HCT116 (cell line): ENCODE data around the gene IGSF6. TPM values are rescaled to one million over a fixed set of nuclear protein-coding genes. Genes with fewer than 3 reads are reported as not detected.

Experiments
- ATAC-seq: fragments of 200-7000 bp; cut with Tn5 transposase; 2 replicates; pipeline ENCODE4 v1.9.1; 2020; ENCODE audit warnings: mild to moderate bottlenecking, moderate library complexity
- BruUV-seq: library from RNA; stranded (reverse); fragments of 400-500 nt; replicated peaks from 2 replicates; lab custom pipeline; 2021; lab: Mats Ljungman, UMichigan
- CTCF ChIA-PET: fragments of 300-600 bp; sonication (Branson Sonifier 250); formaldehyde crosslinking; loops from one replicate; lab custom pipeline; 2021; ENCODE audit warnings: antibody characterized with exemption; lab: Charles Lee
- POLR2A ChIA-PET: fragments of 300-600, 350-600 bp; sonication (Branson Sonifier 250); formaldehyde crosslinking; loops from one replicate; lab custom pipeline; 2021; ENCODE audit warnings: antibody characterized with exemption; lab: Charles Lee
- RAD21 ChIA-PET, 2 experiments: fragments of 300-600 bp; sonication (Branson Sonifier 250); formaldehyde crosslinking; loops; one replicate each; lab custom pipeline; 2023; ENCODE audit warnings: low total read pairs in 2 of 2; ENCODE audit not compliant: uncharacterized antibody in 2 of 2, unreplicated experiment in 2 of 2, low non-redundant PET in 1 of 2; lab: Charles Lee
- DNase-seq: peaks from one replicate; pipeline ENCODE4 v3.0.0-alpha.2; 2010; ENCODE audit warnings: low read depth, low spot score
- H2AFZ ChIP-seq: fragments of 200-600 bp; shearing (Covaris generic), sonication (generic); 2 replicates; pipeline ENCODE4 v1.6.1; 2017; ENCODE audit warnings: low read depth, mixed run types, mixed read lengths, antibody characterized with exemption, low read length; ENCODE audit not compliant: poor library complexity, severe bottlenecking
- H3K27ac ChIP-seq: 2 replicates; pipeline ENCODE4 v1.5.1; 2012; ENCODE audit warnings: low read depth, low read length
- H3K27me3 ChIP-seq: fragments of 200-600 bp; sonication (generic); 2 replicates; pipeline ENCODE4 v1.6.1; 2016; ENCODE audit warnings: mixed run types, low read length, mixed read lengths; ENCODE audit not compliant: insufficient read depth
- H3K36me3 ChIP-seq, 2 experiments: fragments of 200-500 bp in 1 of 2; fragments of 200-600 bp in 1 of 2; sonication (Bioruptor generic) in 1 of 2; sonication (generic) in 1 of 2; 2 replicates each; pipeline versions ENCODE4 v1.5.1 to v1.6.1; 2014 to 2016; ENCODE audit warnings: low read length in 2 of 2, inconsistent platforms in 1 of 2, mixed read lengths in 1 of 2, mixed run types in 1 of 2; ENCODE audit not compliant: insufficient read depth in 2 of 2, control insufficient read depth in 1 of 2
- H3K4me1 ChIP-seq, 2 experiments: fragments of 200-600 bp in 1 of 2; sonication (generic) in 1 of 2; 2 replicates each; pipeline versions ENCODE4 v1.5.1 to v1.6.1; 2012 to 2017; ENCODE audit warnings: low read length in 2 of 2, inconsistent platforms in 1 of 2, mild to moderate bottlenecking in 1 of 2, mixed read lengths in 1 of 2, mixed run types in 1 of 2, moderate library complexity in 1 of 2; ENCODE audit not compliant: insufficient read depth in 2 of 2, control insufficient read depth in 1 of 2
- H3K4me2 ChIP-seq: fragments of 200-600 bp; sonication (generic); 2 replicates; pipeline ENCODE4 v1.6.1; 2017; ENCODE audit warnings: mixed run types, low read length, mixed read lengths
- H3K4me3 ChIP-seq, 2 experiments: fragments of 200-600 bp in 1 of 2; sonication (generic) in 1 of 2; replicated peaks in 1 of 2; 2 replicates each; pipeline ENCODE4 v1.5.1; 2011 to 2016; ENCODE audit warnings: low read length in 2 of 2, control low read depth in 1 of 2, low read depth in 1 of 2, mild to moderate bottlenecking in 1 of 2, mixed read lengths in 1 of 2, mixed run types in 1 of 2
- H3K79me2 ChIP-seq: fragments of 200-600 bp; sonication (generic); 2 replicates; pipeline ENCODE4 v1.6.1; 2017; ENCODE audit warnings: mild to moderate bottlenecking, mixed run types, low read length, moderate library complexity, mixed read lengths; ENCODE audit not compliant: insufficient read depth
- H3K9ac ChIP-seq: fragments of 200-600 bp; sonication (generic); 2 replicates; pipeline ENCODE4 v1.6.1; 2016; ENCODE audit warnings: low read length, mixed read lengths
- H3K9me2 ChIP-seq: fragments of 200-600 bp; sonication (generic), shearing (Covaris generic); 2 replicates; pipeline ENCODE4 v1.6.1; 2017; ENCODE audit warnings: mixed run types, mild to moderate bottlenecking, moderate library complexity; ENCODE audit not compliant: insufficient read depth
- H3K9me3 ChIP-seq, 2 experiments: fragments of 200-500 bp in 1 of 2; fragments of 200-600 bp in 1 of 2; sonication (Bioruptor generic) in 1 of 2; sonication (generic) in 1 of 2; 2 replicates each; pipeline ENCODE4 v1.6.1; 2014 to 2017; ENCODE audit warnings: low read length in 2 of 2, mixed read lengths in 2 of 2, inconsistent platforms in 1 of 2, low read depth in 1 of 2, mild to moderate bottlenecking in 1 of 2, mixed run types in 1 of 2, moderate library complexity in 1 of 2; ENCODE audit not compliant: control insufficient read depth in 1 of 2, insufficient read depth in 1 of 2
- H4K20me1 ChIP-seq: fragments of 200-600 bp; sonication (generic), shearing (Covaris generic); 2 replicates; pipeline ENCODE4 v1.6.1; 2017; ENCODE audit warnings: mixed run types, mild to moderate bottlenecking, moderate library complexity; ENCODE audit not compliant: insufficient read depth
- ATF3 ChIP-seq: IDR thresholded peaks from 2 replicates; pipeline ENCODE4 v1.6.1; 2012
- EGR1 ChIP-seq: IDR thresholded peaks from 2 replicates; pipeline ENCODE4 v1.6.1; 2012; ENCODE audit warnings: low read depth
- ELF1 ChIP-seq: IDR thresholded peaks from 2 replicates; pipeline ENCODE4 v1.6.1; 2012; ENCODE audit warnings: low read depth, borderline replicate concordance
- EZH2phosphoT487 ChIP-seq: fragments of 200-600 bp; IDR thresholded peaks from 2 replicates; pipeline ENCODE4 v1.6.1; 2018; ENCODE audit warnings: antibody characterized with exemption, borderline replicate concordance
- JUND ChIP-seq: IDR thresholded peaks from 2 replicates; pipeline ENCODE4 v1.6.1; 2012
- MAX ChIP-seq: IDR thresholded peaks from 2 replicates; pipeline ENCODE4 v1.6.1; 2012
- POLR2A ChIP-seq: IDR thresholded peaks from 2 replicates; pipeline ENCODE4 v1.7.0; 2011; ENCODE audit warnings: borderline replicate concordance; ENCODE audit not compliant: insufficient read depth, insufficient read length; ENCODE audit errors: extremely low read depth
- POLR2AphosphoS5 ChIP-seq: IDR thresholded peaks from 2 replicates; pipeline ENCODE4 v1.6.1; 2011; ENCODE audit warnings: mild to moderate bottlenecking, low read depth, low read length, moderate library complexity
- REST ChIP-seq: IDR thresholded peaks from 2 replicates; pipeline ENCODE4 v1.6.1; 2012; ENCODE audit warnings: low read depth
- SIN3A ChIP-seq: IDR thresholded peaks from 2 replicates; pipeline ENCODE4 v1.6.1; 2012; ENCODE audit warnings: low read depth
- SP1 ChIP-seq: IDR thresholded peaks from 2 replicates; pipeline ENCODE4 v1.6.1; 2012; ENCODE audit warnings: low read depth
- SRF ChIP-seq: IDR thresholded peaks from 2 replicates; pipeline ENCODE4 v1.6.1; 2012; ENCODE audit warnings: low read depth
- TCF7L2 ChIP-seq: IDR thresholded peaks from 2 replicates; pipeline ENCODE4 v1.7.0; 2011; ENCODE audit warnings: borderline replicate concordance, inconsistent platforms; ENCODE audit not compliant: insufficient read depth, insufficient read length; ENCODE audit errors: extremely low read depth
- YY1 ChIP-seq: IDR thresholded peaks from 2 replicates; pipeline ENCODE4 v1.6.1; 2011; ENCODE audit warnings: low read length, low read depth, moderate library complexity, mild to moderate bottlenecking; ENCODE audit not compliant: insufficient replicate concordance; ENCODE audit errors: extremely low read depth
- ZBTB33 ChIP-seq: IDR thresholded peaks from 2 replicates; pipeline ENCODE4 v1.6.1; 2011; ENCODE audit warnings: mild to moderate bottlenecking, low read length, moderate library complexity; ENCODE audit not compliant: insufficient replicate concordance; ENCODE audit errors: extremely low read depth
- ZFX ChIP-seq: fragments of 450-650 bp; IDR thresholded peaks from 2 replicates; pipeline ENCODE4 v1.6.1; 2017
- intact Hi-C: fragments of 100-400 bp; cut with micrococcal nuclease; formaldehyde crosslinking; loops from 2 replicates; pipeline ENCODE4 v1.10.0; 2022
- total RNA-seq: library from RNA; stranded (reverse); gene quantifications from one replicate; pipeline ENCODE4 v1.2.1, GENCODE V29; 2021; ENCODE audit not compliant: unreplicated experiment

IGSF6 gene
- total RNA-seq, 1 experiment from 2014 or later = not detected

GRCh38 chr16:21644674-21645073 lies 7.7 kb downstream of the IGSF6 start (continued):
- TF ChIP-seq REST = no peak
- TF ChIP-seq MAX = no peak

GRCh38 chr16:21643785-21644184 lies 8.6 kb downstream of the IGSF6 start:
- Histone ChIP-seq H3K9me2 (no peaks in the 10 kb centered on the region), H3K79me2 (no peaks in the 10 kb centered on the region), H3K4me2 (no peak overlapping the region), H2AFZ (no peak overlapping the region), H3K4me3 (no peak overlapping the region), H3K4me1 (no peaks in the 10 kb centered on the region), H3K27me3 (no peaks in the 10 kb centered on the region), H4K20me1 (no peaks in the 10 kb centered on the region), H3K27ac (no peak overlapping the region), H3K9ac (no peak overlapping the region), H3K36me3 (no peaks in the 10 kb centered on the region), H3K9me3 (no peaks in the 10 kb centered on the region)
- intact Hi-C loops = no loop called here
- ATAC-seq (no peak), DNase-seq (no peak)
- ChIA-PET POLR2A (no interaction called here), RAD21 (no interaction called here), CTCF (no interaction called here)
- no TSS peak for BruUV-seq
- TF ChIP-seq SRF (no peak), YY1 (no peak), JUND (no peak), MAX (no peak), ZFX (no peak), EGR1 (no peak), POLR2A (no peak), POLR2AphosphoS5 (no peak), EZH2phosphoT487 (no peak), SIN3A (no peak), ELF1 (no peak), SP1 (no peak), ZBTB33 (no peak), TCF7L2 (no peak), ATF3 (no peak)
